HG03571 (cell line): ENCODE data around the gene CDH23.

Experiments
- ATAC-seq: cut with Tn5 transposase; IDR thresholded peaks from one replicate; pipeline ENCODE4 v1.9.1; 2021; ENCODE audit not compliant: unreplicated experiment

CDH23 gene

DNA sequence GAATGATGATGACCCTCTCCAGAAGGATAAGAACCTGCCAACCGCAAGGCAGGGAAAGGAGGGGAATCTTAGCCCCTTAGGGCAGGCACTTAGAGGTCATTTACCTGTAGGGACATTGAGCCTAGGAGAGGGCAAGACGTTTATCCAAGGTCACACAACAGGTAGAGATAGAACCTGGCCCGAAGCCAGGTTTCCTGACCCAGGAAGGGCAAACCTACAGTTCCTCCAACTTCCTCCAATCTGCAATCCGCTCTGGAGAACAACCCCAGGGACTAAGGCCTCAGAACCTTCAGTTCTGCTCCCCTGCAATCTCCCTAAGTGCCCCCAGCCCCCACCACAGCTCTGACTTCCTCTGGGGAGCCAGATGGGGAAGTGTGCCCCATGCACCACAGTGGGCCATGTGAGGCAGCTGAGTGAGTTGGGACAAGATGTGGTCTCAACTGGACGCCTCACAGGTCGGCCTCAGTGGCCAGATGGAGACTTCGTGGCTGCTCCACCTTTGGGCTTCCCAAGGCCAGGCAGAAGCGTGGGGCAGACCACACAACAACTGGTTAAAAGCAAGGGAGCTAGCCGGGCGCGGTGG, 455.7 kb downstream of the CDH23 start:
- no peak for ATAC-seq

DNA sequence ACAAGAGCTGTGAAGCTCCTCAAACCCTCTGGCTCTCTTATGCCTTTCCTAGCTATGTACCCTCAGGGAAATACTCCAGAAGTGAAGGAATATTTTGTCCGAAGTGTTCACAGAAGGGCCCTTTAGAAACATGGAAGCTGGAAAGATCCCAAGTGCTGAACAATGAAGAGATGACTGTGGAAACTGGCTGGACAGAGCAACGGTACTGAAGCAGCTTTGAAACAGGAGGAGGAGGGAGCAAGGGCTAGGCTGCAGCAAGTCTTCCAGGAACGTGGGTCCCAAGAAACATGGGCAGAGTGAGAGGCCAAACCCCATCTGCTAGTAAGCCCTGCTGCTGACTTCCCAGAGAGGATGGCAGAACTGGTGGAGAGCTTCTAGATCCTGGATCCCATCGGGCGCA, 457.3 kb downstream of the CDH23 start:
- ATAC-seq, result no peak

DNA sequence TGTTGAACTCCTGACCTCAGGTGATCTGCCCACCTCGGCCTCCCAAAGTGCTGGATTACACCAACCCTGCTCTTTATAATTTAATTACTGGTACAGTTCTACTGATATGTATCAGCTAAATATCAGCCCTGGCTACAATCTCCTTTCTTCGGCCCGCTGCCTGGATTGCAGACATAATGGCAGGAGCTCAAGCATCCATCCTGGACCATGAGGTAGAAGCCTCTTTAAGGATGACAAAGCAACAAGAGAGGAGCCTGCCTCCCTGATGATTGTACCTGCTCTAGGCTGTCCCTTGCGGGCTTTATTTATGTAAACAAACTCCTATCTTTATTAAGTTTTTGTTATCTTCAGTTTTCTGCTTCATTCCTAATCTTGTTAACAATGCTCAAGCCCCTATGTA, 459.9 kb downstream of the CDH23 start:
- ATAC-seq, result no peak

DNA sequence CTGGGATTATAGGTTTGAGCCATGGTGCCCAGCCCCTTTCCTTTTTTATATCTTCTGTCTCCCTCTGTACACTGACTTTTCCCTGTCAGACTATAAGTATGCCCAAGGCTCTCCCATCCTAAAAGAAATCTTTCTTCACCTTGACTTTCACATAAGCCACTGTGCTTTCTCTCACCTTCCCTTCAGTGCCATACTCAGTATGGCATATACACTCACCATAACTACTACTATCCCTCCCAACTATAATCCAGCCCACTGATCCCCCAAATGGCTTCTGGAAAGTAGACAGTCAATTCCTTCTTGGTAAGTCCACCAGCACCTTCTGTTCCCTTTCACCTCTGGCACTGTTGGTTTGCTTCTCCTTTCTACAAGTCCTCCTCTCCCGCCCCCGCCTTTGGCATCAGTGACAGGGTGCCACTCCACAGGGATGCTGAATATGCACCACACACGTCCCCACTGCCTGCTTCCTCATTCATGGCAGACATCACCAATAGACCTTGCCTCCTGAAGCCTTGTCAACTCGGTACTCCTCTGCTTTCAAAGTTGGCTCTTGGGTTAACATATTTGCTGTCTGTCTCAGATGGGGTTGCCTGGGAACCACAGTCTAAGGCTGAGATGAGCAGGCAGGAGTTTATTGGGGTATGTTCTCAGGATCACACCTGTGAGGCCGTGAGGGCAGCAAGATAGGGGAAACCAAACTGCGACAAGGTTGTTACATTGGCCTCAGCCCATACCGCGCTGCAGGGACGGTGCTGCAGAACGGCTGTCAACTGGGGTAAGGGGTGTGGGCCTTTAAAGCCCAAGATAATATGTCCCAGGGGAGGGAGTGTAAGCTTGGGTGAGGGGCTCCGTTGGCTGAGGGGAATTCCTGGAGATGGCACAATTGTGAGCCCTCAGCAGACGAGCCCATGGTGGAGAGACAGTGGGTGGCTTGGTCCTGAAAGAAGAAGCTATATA, 461.5 kb downstream of the CDH23 start:
- no peak for ATAC-seq

DNA sequence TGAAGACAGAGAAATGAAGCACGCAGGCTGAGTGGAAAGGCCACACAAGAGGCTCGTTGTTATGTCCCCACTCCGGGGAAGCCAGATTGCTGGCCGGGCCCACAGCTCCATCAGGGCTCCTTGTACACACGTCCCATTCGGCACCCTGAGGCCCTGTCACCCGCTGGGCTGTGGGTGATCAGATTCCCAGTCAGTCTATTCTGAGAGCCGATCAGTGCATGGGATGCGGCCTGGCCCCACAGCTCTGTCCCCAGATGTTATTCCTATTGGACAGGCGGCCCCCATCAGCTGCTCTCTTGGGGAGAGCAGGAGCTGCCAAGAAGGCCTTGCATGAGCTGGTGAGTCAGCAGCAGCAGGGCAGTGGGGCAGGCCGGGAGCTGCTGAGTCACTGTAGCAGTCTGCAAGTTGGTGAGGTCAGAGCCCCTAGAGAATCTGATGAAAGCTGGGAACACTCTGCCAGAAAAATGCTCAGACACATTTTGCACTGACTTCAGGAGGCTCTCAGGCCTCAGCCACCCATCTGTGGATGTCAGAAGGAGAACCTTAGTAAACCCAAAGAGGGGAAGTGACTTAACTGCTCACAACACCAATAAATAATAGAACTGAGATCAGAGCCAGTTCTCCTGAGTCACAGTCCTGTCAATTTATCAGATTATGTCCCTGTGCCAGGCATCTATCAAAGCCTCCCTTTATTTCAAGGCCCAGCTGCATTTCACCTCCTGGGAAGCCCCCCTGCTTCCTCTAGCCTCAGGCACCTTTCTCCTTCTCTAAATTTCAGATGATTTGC, 463.7 kb downstream of the CDH23 start:
- no peak for ATAC-seq

DNA sequence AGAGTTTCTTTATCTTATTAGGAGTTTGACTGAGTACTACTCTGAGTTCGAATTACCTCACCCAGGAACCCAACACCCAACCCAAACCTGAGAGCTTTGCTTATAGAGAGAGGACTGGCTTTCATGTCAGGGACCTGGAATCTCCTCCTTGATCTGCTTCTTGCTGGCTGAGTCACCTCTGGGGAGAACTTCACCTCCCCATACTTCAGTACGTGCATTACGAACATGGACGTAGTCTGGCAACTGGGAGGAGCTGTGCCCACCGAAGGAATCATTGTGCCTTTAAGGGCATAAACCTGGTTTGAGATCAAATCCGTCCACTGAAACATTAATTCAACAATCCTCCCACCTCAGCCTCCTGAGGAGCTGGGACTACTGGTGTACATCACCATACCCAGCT, 466.5 kb downstream of the CDH23 start:
- no peak for ATAC-seq

DNA sequence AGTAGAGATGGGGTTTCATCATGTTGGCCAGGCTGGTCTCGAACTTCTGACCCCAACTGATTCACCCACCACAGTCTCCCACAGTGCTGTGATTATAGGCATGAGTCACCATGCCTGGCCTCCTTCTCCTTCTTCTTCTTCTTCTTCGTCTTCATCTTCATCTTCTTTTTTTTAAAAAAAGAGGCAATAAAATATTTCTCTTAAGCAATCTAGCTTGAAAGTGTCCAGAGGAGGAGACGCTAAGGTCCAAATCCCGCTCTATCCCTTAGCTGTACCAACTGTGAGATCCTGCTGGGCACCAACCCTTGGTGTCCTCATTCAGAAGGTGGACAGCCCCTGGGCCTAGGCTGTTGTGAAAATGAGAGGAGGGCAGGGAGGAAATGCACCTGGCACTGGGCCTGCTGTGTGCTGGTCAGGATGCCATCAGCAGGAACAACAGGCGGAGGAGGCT, 468.2 kb downstream of the CDH23 start:
- no peak for ATAC-seq
